OCI-LY7 (cell line): ENCODE data around the gene TWSG1. TPM values are rescaled to one million over a fixed set of nuclear protein-coding genes. Genes with fewer than 3 reads are reported as not detected.

ENCODE experiments used
- BruUV-seq: library from RNA; stranded (reverse); fragments of 400-500 nt; replicated peaks from 2 replicates; lab custom pipeline; 2021; lab: Mats Ljungman, UMichigan
- CTCF ChIA-PET: fragments of 300-600 bp; sonication (Branson Sonifier 250); formaldehyde crosslinking; loops from one replicate; lab custom pipeline; 2022; ENCODE audit warnings: antibody characterized with exemption; ENCODE audit not compliant: unreplicated experiment; lab: Charles Lee
- POLR2A ChIA-PET: fragments of 300-600 bp; sonication (Branson Sonifier 250); formaldehyde crosslinking; loops from one replicate; lab custom pipeline; 2022; ENCODE audit warnings: antibody characterized with exemption; lab: Charles Lee
- DNase-seq: peaks from one replicate; pipeline ENCODE4 v3.0.0-alpha.2; 2015; ENCODE audit warnings: low spot score
- H2AFZ ChIP-seq: fragments of 200-600 bp; sonication (generic), shearing (Covaris generic); 2 replicates; pipeline ENCODE4 v1.6.1; 2014; ENCODE audit warnings: mild to moderate bottlenecking, antibody characterized with exemption, low read length, moderate library complexity
- H3K27ac ChIP-seq: fragments of 200-600 bp; sonication (generic); 2 replicates; pipeline ENCODE4 v1.5.1; 2014; ENCODE audit warnings: mixed run types, low read depth, mild to moderate bottlenecking, moderate library complexity, low read length, inconsistent platforms; ENCODE audit not compliant: poor library complexity, severe bottlenecking
- H3K36me3 ChIP-seq: fragments of 200-600 bp; sonication (generic); 2 replicates; pipeline ENCODE4 v1.6.1; 2014; ENCODE audit warnings: mild to moderate bottlenecking, antibody characterized with exemption, low read length, moderate library complexity, mixed read lengths; ENCODE audit not compliant: insufficient read depth
- H3K4me1 ChIP-seq: fragments of 200-600 bp; sonication (generic); 2 replicates; pipeline ENCODE4 v1.5.1; 2014; ENCODE audit warnings: mild to moderate bottlenecking, low read length; ENCODE audit not compliant: insufficient read depth, poor library complexity, severe bottlenecking
- H3K4me2 ChIP-seq: fragments of 200-600 bp; sonication (generic); 2 replicates; pipeline ENCODE4 v1.6.1; 2014; ENCODE audit warnings: mild to moderate bottlenecking, low read length
- H3K4me3 ChIP-seq: fragments of 200-600 bp; sonication (generic); 2 replicates; pipeline ENCODE4 v1.5.1; 2014; ENCODE audit warnings: mild to moderate bottlenecking, low read depth, low read length; ENCODE audit not compliant: poor library complexity, severe bottlenecking
- H3K79me2 ChIP-seq: fragments of 200-600 bp; sonication (generic); 2 replicates; pipeline ENCODE4 v1.6.1; 2016; ENCODE audit warnings: low read depth, mild to moderate bottlenecking, low read length, moderate library complexity, mixed read lengths; ENCODE audit not compliant: insufficient read depth
- H3K9me2 ChIP-seq: fragments of 200-600 bp; sonication (generic); 2 replicates; pipeline ENCODE4 v1.6.1; 2016; ENCODE audit warnings: mild to moderate bottlenecking, low read length, mixed read lengths; ENCODE audit not compliant: insufficient read depth
- H3K9me3 ChIP-seq: fragments of 200-600 bp; sonication (generic); 2 replicates; pipeline ENCODE4 v1.6.1; 2014; ENCODE audit warnings: mild to moderate bottlenecking, mixed run types, low read length, mixed read lengths
- H4K20me1 ChIP-seq: fragments of 200-600 bp; sonication (generic); 2 replicates; pipeline ENCODE4 v1.6.1; 2014; ENCODE audit warnings: mild to moderate bottlenecking, antibody characterized with exemption, low read length, moderate library complexity, mixed read lengths; ENCODE audit not compliant: insufficient read depth
- CTCF ChIP-seq: fragments of 200-600 bp; sonication (generic); conservative IDR thresholded peaks from 2 replicates; pipeline ENCODE4 v1.5.1; 2014; ENCODE audit warnings: mild to moderate bottlenecking, antibody characterized with exemption, low read length, moderate library complexity, mixed read lengths
- EZH2phosphoT487 ChIP-seq: fragments of 200-600 bp; sonication (generic); IDR thresholded peaks from 2 replicates; pipeline ENCODE4 v1.6.1; 2018; ENCODE audit warnings: low read depth, borderline replicate concordance, mild to moderate bottlenecking, mixed run types, antibody characterized with exemption, low read length, moderate library complexity, mixed read lengths
- intact Hi-C: fragments of 100-400 bp; cut with micrococcal nuclease; formaldehyde crosslinking; loops from one replicate; pipeline ENCODE4 v1.10.0; 2022; ENCODE audit not compliant: unreplicated experiment
- total RNA-seq, 2 experiments: library from RNA; depleted of rRNA in 1 of 2; stranded (reverse); fragments of >200 nt in 1 of 2; shearing (Covaris generic) in 1 of 2; gene quantifications; 2 replicates each; pipeline ENCODE4 v1.2.3, GENCODE V29; 2014 to 2022

Gene TWSG1
- total RNA-seq, 2 experiments from 2014 or later = 7.5 to 10.9 TPM

GRCh38 chr18:9290156-9290555 lies 44.4 kb upstream of the TWSG1 start:
- Histone ChIP-seq H3K79me2 (no peaks in the 10 kb centered on the region), H2AFZ (no peak overlapping the region), H4K20me1 (no peaks in the 10 kb centered on the region), H3K27ac (no peak overlapping the region), H3K9me3 (peaks cover 15% of the 10 kb centered on the region), H3K4me1 (no peaks in the 10 kb centered on the region), H3K4me3 (no peak overlapping the region), H3K9me2 (no peaks in the 10 kb centered on the region), H3K4me2 (no peak overlapping the region), H3K36me3 (no peaks in the 10 kb centered on the region)
- TF ChIP-seq CTCF = no peak
- TF ChIP-seq EZH2phosphoT487 = no peak
- CTCF ChIA-PET = no interaction called here
- intact Hi-C loops = no loop called here
- POLR2A ChIA-PET = interaction anchor here (1.1 kb wide), 1 partner anchor 37 kb away, joined by 3 read pairs; no protein-coding TSS in a partner anchor
- BruUV-seq = no TSS peak
- DNase-seq = no peak

GRCh38 chr18:9292047-9292446 lies 42.5 kb upstream of the TWSG1 start:
- CTCF ChIA-PET = no interaction called here
- Histone ChIP-seq H3K4me1 (no peaks in the 10 kb centered on the region), H3K79me2 (no peaks in the 10 kb centered on the region), H3K27ac (no peak overlapping the region), H3K4me3 (no peak overlapping the region), H3K9me3 (peaks cover 15% of the 10 kb centered on the region), H2AFZ (no peak overlapping the region), H3K36me3 (no peaks in the 10 kb centered on the region), H3K4me2 (no peak overlapping the region), H3K9me2 (no peaks in the 10 kb centered on the region), H4K20me1 (no peaks in the 10 kb centered on the region)
- POLR2A ChIA-PET = interaction anchor here (0.6 kb wide), 1 partner anchor 455 kb away, joined by 4 read pairs; no protein-coding TSS in a partner anchor
- no TSS peak for BruUV-seq
- TF ChIP-seq EZH2phosphoT487 (no peak), CTCF (no peak)
- intact Hi-C loops = no loop called here
- no peak for DNase-seq

GRCh38 chr18:9293948-9294347 lies 40.6 kb upstream of the TWSG1 start:
- Histone ChIP-seq H3K4me3 (no peak overlapping the region), H2AFZ (no peak overlapping the region), H3K9me3 (peaks cover 15% of the 10 kb centered on the region), H3K79me2 (no peaks in the 10 kb centered on the region), H3K4me1 (no peaks in the 10 kb centered on the region), H3K27ac (no peak overlapping the region), H3K36me3 (no peaks in the 10 kb centered on the region), H3K4me2 (no peak overlapping the region), H3K9me2 (no peaks in the 10 kb centered on the region), H4K20me1 (no peaks in the 10 kb centered on the region)
- BruUV-seq = no TSS peak
- intact Hi-C loops = no loop called here
- ChIA-PET CTCF (no interaction called here), POLR2A (no interaction called here)
- DNase-seq = no peak
- TF ChIP-seq CTCF (no peak), EZH2phosphoT487 (no peak)
